GM19455 (cell line): Measurements from ENCODE around the gene ITGA6.

ENCODE experiments used
- ATAC-seq: cut with Tn5 transposase; IDR thresholded peaks from one replicate; pipeline ENCODE4 v1.9.1; 2021; ENCODE audit not compliant: unreplicated experiment

Gene ITGA6

DNA sequence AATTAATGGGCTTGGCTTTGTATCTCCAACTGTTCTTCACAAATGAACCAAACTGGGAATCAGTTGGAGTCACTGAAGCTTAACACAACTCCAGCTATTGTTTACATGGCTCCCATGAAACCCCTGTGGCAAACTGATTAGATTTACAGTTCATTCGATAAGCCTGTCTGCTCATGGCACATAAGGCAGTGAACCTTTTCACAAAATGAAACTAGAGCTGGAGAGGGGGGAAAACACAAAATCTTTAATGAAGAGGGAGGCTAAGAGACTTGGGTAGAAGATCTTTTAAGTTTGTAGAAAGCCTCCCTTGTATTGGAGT lies 11.6 kb upstream of the ITGA6 start:
- no peak for ATAC-seq

DNA sequence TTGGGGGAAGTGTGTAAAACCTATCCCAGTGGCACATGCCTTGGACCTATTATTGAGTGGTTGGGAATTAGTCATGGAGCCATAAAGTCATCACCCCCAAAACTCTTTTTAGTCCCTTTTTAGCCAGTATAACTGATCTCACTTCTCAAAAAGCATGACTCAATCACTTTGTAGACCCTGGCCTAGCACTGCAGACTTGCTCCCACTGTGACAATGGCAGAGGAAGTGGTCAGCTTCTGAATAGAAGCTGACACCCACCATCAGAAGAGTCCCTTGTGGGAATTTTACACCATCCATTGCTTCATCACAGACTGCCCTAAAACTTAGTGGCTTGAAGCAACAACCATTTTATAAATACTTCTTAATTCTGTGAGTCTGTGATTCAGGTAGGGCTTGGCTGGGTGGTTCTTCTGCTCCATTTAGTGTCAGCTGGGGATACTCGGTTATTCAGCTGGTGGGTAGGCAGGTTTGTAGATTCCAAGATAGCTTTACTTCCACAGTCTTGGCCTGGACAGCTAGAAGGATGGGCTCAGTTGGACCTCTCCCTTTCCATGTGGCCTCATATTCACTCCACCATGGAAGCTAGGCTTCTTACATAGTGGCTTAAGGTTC lies 10.8 kb upstream of the ITGA6 start:
- ATAC-seq: no peak

DNA sequence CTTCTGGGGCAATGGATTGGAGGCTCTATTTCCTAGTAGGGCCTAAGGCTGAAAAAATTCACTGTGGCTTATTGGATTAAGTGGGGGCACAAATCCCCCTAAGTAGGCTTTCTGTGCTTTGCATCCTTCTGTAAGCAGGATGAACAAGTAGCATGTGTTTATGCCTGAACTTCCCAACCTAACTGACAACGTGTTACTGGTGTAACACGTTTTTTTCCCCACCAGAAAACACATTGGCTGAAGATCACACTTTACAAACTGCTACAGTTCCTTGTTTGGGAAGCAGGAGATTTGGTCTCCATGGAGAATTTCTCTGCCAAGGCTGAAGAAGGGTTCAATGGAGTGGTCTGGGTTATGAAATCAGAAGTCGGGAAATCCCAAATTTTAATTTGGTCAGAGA lies 7.2 kb upstream of the ITGA6 start:
- no peak for ATAC-seq

GRCh38 chr2:172423160-172423559 lies 4.2 kb upstream of the ITGA6 start:
- no peak for ATAC-seq

GRCh38 chr2:172425336-172425735 lies 2.0 kb upstream of the ITGA6 start:
- ATAC-seq: no peak

- ATAC-seq: no peak
Observed at GRCh38 chr2:172426635-172427255, 641 bp upstream of the ITGA6 start.

DNA sequence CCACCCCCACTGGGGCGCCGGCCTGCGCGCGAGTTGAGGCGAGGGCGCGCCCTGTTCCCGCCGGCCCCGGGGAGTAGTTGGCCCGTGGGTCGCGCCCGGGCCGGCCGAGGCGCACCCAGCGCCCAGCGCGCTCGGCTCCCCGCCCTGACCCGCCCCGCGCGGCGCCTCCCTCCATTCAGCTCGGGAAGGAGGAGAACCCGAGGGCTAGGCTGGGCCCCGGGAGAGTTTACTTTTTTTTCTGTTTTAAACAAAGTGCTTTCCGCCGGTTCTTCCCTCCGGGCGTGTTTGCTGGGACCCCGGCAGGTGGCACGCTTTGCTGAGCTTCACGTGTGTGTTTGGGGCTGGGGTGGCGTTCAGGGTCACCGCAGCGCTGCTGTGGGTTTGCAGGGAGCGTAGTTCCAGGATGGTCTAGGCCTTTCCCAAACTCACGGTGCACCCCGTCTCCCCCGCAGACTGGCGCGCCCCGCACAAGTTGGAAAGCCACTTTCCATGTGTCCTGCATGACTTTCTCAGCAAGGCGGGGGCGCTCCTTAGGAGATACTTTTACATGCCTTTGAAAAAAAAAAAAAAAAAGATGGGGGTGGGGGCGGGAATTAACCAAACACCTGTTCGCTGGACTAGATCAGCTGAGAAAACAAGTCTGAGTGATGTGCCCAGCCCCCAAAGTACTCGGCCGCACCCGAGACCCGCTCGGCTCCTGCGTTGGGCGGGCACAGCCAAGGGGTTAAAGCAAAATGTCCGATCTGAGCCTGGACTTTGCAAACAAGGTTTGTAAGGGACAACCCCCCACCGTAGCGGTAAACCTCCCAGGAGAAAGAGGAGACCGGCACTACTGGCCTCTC lies 825 bp downstream of the ITGA6 start:
- peak; percentile 11 for ATAC-seq

DNA sequence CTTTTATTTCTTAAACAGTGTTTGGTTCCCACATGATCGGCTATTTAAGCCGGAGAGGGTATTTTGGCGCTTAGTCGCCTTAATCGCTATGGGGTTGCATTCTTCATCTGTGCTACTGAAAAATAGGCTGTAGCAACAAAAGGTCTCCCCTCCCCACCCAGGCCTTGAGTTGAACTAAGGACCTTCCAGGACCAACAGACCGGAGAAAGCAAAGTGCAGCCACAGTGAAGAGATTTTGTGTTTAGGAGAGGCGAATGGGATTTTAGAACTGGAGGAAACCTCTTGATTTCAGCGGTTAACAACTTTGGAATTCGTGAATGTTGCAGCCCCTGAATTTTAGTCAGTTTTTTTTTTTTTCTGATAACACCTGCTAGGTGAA lies 1.4 kb downstream of the ITGA6 start:
- no peak for ATAC-seq

- ATAC-seq: no peak
Observed at GRCh38 chr2:172429301-172429968, 2.0 kb downstream of the ITGA6 start.

- ATAC-seq: no peak
Observed at GRCh38 chr2:172430027-172430426, 2.6 kb downstream of the ITGA6 start.

DNA sequence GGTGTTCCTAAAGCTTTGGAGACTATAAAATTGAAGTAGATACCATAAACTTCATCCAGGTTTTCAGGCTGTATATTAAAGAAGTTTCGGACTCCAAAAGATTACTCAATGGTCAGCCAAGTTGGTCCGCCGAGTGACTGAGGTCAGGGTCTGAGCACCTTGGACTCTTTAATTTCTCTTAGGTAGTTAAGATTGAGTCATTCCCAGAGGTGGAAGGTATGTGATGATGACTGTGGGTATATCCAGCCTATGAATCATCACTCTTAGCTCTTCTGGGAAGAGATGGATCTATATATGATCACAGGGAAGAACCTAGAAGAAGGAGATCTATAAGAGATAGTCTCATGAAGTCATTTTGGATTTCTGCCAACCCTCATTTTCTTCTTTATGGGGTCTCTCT lies 3.3 kb downstream of the ITGA6 start:
- no peak for ATAC-seq

GRCh38 chr2:172431463-172431862 lies 4.1 kb downstream of the ITGA6 start:
- no peak for ATAC-seq

- no peak for ATAC-seq
Observed at GRCh38 chr2:172431993-172432392, 4.6 kb downstream of the ITGA6 start.

GRCh38 chr2:172433144-172433543 lies 5.8 kb downstream of the ITGA6 start:
- ATAC-seq: no peak

DNA sequence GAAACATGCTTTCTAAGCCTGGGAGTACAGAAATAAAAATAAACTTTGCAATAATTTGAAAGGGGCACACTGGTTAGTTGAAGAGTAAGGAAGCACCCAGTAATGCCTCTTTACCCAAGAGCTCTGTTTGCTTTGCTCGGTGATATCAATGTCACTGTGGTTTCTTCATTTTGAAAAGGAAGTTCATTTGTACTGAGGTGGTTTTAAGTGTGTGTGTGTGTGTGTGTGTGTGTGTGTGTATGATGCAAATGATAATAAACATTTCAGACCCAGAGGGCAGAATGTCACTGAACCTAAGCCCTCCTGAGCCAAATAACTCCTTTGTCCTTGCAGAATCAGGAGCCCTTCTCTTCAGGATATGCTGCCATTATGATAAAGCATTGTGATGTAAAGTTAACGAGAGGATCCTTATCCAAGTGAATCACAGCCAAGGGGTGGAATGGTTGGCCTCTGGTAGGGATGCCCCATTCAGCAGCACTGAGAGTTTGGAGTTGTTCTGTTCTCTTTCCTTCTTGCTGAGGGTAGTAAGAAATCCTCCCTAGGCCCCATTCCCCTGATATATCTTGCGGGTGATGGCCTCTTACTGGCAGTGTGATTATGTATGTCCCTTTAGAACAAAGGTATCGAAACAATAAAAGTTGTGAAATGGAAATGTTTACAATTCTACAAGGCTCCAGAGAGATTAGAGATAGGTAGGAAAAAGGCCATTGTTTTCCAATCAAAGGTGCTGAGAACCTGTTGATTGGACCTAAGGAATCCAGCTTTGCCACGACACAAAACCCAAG lies 7.6 kb downstream of the ITGA6 start:
- no peak for ATAC-seq

GRCh38 chr2:172435606-172435911 lies 8.2 kb downstream of the ITGA6 start:
- no peak for ATAC-seq

DNA sequence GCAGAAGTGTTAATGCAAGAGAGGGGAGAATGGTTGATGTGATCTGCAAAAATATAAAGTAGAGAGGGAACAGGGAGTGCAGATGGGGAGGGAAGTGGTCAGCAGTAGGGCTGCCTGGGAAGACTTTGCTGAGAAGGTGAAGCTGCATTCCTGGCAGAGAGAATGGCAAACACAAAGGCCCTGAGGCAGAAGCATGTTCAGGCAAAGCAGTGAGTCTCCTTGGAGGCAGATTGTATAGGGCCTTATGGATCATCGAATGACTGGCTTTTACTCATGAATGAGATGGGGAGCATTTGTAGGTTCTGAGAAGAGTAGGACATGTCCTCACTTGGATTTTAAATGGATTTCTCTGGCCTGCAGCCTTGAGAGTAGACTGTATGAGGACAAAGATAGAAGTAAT lies 9.5 kb downstream of the ITGA6 start:
- ATAC-seq: no peak

DNA sequence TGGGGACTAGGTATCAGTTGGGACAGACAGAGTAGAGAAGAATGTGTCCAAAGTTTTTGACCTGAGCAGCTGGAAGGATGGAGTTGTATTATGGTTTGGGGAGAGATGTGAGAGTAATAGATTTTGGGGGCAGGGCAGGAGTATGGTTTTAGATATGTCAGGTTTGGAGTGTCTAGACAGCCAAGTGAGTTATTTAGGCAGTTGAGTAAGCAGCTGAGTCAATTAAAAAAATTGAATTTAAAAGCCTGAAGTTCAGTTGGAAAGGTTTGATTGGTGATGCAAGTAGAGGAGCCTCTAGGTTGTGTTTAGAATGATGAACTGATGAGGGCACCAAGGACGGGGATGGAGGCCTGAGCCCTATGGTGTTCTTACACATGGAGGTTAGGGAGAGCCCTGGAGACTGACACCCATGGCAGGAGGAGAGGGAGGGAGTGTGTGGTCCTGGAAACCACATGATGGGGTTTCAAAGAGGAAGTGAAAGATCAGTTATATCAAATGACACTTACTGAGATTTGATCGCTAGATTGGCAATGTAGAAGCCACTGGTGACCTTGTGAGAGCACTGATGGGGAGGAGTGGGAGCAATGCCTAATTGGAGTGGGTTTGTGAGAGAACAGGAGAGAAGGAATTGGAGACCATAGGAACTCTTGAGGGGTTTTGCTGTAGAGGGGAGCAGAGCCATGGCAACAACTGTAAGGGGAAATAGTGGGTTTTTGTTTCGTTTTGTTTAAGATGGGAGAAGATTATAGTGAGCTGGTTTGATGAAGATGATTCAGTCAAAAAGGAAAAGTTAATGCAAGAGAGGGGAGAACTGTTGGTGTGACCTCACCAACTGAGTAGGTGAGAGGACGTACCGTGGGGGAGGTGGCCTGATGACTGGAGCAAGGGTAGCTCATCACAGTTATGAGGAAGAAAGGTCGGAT lies 10.3 kb downstream of the ITGA6 start:
- peak; percentile 60 for ATAC-seq

GRCh38 chr2:172438741-172439508 lies 11.5 kb downstream of the ITGA6 start:
- ATAC-seq: no peak

DNA sequence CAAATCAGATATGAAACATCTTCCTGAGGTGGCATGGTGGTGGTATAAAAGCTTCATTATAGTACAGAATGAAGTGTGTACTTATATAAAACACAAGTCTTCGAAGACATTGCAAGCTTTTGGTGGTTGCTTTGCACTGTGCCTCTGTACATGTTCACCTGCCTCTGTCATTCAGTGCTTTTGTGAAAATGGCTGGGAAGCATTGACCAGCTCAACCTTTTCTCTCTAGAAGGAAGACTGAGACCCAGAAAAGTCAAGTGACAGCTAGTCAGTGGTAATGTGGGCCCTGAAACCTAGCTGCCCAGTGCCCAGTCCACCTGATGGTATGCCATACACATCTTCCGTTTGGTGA lies 12.1 kb downstream of the ITGA6 start:
- no peak for ATAC-seq
